Measurements from ENCODE around the gene ERMAP. TPM values are rescaled to one million over a fixed set of nuclear protein-coding genes. Genes with fewer than 3 reads are reported as not detected.

Gene ERMAP
- total RNA-seq, 1 experiment from 2014 or later = 17.2 TPM

DNA sequence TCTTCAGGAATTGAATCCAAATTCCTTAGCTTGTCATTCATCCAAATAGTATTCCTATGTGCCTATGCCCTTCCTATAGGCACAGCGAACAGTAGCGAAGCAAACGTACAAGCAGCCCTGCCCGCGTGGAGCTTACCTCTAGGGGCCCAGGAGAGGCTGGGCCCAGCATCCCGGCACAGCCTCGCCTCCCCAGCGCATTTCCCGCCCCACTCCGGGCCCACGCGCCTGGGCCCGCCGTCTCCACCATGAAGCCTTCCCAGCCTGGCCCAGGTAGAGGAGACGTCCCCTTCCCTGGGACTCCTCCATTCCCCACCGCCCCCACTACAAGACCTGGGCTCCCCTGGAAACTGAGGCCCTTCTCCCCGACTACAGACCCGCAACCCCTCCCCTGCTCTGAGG, 32.4 kb upstream of the ERMAP start:
- ChIA-PET CTCF (interaction anchor here (0.8 kb wide), 1 partner anchor 289 kb away, joined by 3 read pairs; no protein-coding TSS in a partner anchor), POLR2A (interaction anchor here (1.9 kb wide), 1 partner anchor 10 kb away, joined by 9 read pairs; no protein-coding TSS in a partner anchor)
- no peak for DNase-seq (ENCODE audit: unreplicated experiment)
- peaks cover 31% of the 10 kb centered on the region for H3K36me3 Mint-ChIP-seq (ENCODE audit: insufficient read depth, unreplicated experiment)
- no peaks in the 10 kb centered on the region for H3K9me3 Mint-ChIP-seq (ENCODE audit: unreplicated experiment)
- H3K4me3 Mint-ChIP-seq (ENCODE audit: unreplicated experiment) = no peak overlapping the region
- BruUV-seq (replicated peaks) = no TSS peak
- H3K27me3 Mint-ChIP-seq (ENCODE audit: insufficient read depth, unreplicated experiment) = no peaks in the 10 kb centered on the region
- H3K27ac Mint-ChIP-seq (ENCODE audit: low read depth, unreplicated experiment) = no peak overlapping the region
- intact Hi-C loops (cut with micrococcal nuclease) = no loop called here
- TF ChIP-seq, protein P1, sequence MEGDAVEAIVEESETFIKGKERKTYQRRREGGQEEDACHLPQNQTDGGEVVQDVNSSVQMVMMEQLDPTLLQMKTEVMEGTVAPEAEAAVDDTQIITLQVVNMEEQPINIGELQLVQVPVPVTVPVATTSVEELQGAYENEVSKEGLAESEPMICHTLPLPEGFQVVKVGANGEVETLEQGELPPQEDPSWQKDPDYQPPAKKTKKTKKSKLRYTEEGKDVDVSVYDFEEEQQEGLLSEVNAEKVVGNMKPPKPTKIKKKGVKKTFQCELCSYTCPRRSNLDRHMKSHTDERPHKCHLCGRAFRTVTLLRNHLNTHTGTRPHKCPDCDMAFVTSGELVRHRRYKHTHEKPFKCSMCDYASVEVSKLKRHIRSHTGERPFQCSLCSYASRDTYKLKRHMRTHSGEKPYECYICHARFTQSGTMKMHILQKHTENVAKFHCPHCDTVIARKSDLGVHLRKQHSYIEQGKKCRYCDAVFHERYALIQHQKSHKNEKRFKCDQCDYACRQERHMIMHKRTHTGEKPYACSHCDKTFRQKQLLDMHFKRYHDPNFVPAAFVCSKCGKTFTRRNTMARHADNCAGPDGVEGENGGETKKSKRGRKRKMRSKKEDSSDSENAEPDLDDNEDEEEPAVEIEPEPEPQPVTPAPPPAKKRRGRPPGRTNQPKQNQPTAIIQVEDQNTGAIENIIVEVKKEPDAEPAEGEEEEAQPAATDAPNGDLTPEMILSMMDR (IDR thresholded peaks at IDR 0.05; ENCODE audit: unreplicated experiment) = no peak
- H3K4me1 Mint-ChIP-seq (ENCODE audit: insufficient read depth, unreplicated experiment) = peaks cover 10% of the 10 kb centered on the region

DNA sequence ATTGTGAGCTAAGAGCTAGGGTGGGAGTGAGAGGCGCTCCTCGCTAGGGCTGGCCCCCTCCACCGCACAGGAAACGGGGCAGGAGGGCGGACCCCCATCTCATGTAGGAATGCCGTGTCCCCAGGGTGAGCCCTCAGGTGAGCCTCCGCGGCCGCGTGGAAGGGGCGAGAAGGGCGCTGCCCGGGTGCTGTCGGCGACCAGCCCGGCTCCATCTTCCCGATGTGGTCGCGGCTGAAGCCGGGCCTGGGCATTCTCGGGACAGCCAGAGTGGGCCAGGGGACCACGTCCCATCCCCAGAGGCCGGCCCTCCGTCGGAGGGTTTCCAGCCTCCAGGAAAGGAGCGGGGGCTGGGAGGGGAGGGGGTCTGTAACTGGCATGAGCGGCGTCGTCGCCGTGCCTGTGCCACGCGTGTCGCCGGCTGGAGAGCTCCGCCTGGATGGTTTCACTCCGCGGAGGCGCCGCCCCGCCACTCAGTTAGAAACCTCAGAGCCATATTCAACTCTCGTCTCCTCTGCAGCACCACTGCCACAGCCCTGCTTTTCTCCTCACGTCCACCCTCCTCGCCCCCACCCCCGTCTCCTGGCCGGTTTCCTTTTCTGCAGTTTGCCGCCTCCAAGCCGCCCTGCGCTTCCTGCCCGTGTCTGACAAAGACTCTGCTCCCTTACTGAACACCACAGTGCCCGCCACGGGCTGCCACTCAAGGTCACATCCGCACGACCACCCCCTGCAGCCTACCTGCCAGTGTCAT, 31.8 kb upstream of the ERMAP start, which contains the start of gene TMEM269:
TSS of gene TMEM269 (plus strand) at position 46 of the 748 bp plus-strand sequence. CDS start 4,903 bp downstream, outside the sequence.
- H3K27ac Mint-ChIP-seq (ENCODE audit: low read depth, unreplicated experiment) = no peak within 1 kb of the TSS
- H3K36me3 Mint-ChIP-seq (ENCODE audit: insufficient read depth, unreplicated experiment) = peaks cover 26% of the 10 kb centered on the region
- intact Hi-C loops (cut with micrococcal nuclease) = no loop called here
- ChIA-PET CTCF (interaction anchor here (0.8 kb wide), 1 partner anchor 288 kb away, joined by 3 read pairs; no protein-coding TSS in a partner anchor), POLR2A (interaction anchor here (1.9 kb wide), 1 partner anchor 11 kb away, joined by 9 read pairs; no protein-coding TSS in a partner anchor)
- BruUV-seq (replicated peaks) = no TSS peak
- DNase-seq (ENCODE audit: unreplicated experiment) = no peak
- H3K4me1 Mint-ChIP-seq (ENCODE audit: insufficient read depth, unreplicated experiment) = peaks cover 10% of the 10 kb centered on the region
- H3K27me3 Mint-ChIP-seq (ENCODE audit: insufficient read depth, unreplicated experiment) = no peaks in the 10 kb centered on the region
- no peak within 1 kb of the TSS for H3K4me3 Mint-ChIP-seq (ENCODE audit: unreplicated experiment)
- TF ChIP-seq, protein P1 (IDR thresholded peaks at IDR 0.05; ENCODE audit: unreplicated experiment) = no peak
- no peaks in the 10 kb centered on the region for H3K9me3 Mint-ChIP-seq (ENCODE audit: unreplicated experiment)

DNA sequence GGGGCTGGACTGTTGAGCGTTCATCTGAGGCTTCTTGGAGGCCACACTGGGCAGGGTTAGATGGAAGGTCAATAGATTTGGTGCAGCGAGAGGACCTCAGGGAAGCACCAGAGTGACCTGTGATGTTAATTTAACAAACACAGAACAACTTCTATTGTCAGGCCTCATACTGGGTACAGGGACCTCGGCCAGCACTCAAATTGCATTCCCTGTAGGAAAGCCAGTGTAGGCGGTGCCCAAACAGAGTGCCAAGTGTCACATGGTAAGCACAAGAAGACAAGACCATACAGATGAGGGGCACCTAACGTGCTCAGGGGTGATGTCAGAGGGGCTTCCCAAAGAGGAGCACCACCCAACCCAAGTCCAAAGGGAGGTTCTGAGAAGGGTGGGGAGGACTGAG, 30.8 kb upstream of the ERMAP start:
- intact Hi-C loops (cut with micrococcal nuclease) = no loop called here
- no TSS peak for BruUV-seq (replicated peaks)
- CTCF ChIA-PET = no interaction called here

DNA sequence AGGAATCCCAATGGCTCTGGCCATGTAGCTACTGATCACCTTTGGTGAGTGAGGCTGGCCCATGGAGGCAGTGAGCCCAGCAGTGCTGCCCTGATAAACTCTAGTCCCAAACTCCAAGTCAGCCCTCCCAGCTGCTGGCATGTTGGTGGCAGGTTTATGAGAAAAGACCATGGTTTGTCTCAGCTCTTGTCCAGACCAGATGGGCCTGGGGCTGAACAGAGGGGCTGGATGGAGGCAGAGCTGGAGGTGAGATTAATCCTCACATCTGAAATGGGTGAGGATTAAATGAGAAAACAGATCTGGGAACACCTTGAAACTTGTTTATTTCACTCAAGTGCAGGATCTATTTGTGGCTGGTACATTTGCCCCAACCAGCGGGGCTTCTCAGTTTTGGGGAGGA, 28.9 kb upstream of the ERMAP start:
- TF ChIP-seq, protein P1 (IDR thresholded peaks at IDR 0.05; ENCODE audit: unreplicated experiment) = no peak
- no peak for DNase-seq (ENCODE audit: unreplicated experiment)
- H3K9me3 Mint-ChIP-seq (ENCODE audit: unreplicated experiment) = no peaks in the 10 kb centered on the region
- H3K4me3 Mint-ChIP-seq (ENCODE audit: unreplicated experiment) = no peak overlapping the region
- CTCF ChIA-PET = interaction anchor here (0.7 kb wide), 1 partner anchor 109 kb away, joined by 3 read pairs; no protein-coding TSS in a partner anchor
- no peak overlapping the region for H3K27ac Mint-ChIP-seq (ENCODE audit: low read depth, unreplicated experiment)
- peaks cover 10% of the 10 kb centered on the region for H3K4me1 Mint-ChIP-seq (ENCODE audit: insufficient read depth, unreplicated experiment)
- peaks cover 9% of the 10 kb centered on the region for H3K36me3 Mint-ChIP-seq (ENCODE audit: insufficient read depth, unreplicated experiment)
- no TSS peak for BruUV-seq (replicated peaks)
- H3K27me3 Mint-ChIP-seq (ENCODE audit: insufficient read depth, unreplicated experiment) = no peaks in the 10 kb centered on the region
- POLR2A ChIA-PET = interaction anchor here (0.7 kb wide), 1 partner anchor 20 kb away, joined by 3 read pairs; no protein-coding TSS in a partner anchor
- intact Hi-C loops (cut with micrococcal nuclease) = no loop called here

More for the DNA sequence above, 30.8 kb upstream of the ERMAP start:
- DNase-seq (ENCODE audit: unreplicated experiment) = no peak
- no peak overlapping the region for H3K27ac Mint-ChIP-seq (ENCODE audit: low read depth, unreplicated experiment)
- POLR2A ChIA-PET = no interaction called here
- no peaks in the 10 kb centered on the region for H3K27me3 Mint-ChIP-seq (ENCODE audit: insufficient read depth, unreplicated experiment)
- TF ChIP-seq, protein P1 (IDR thresholded peaks at IDR 0.05; ENCODE audit: unreplicated experiment) = no peak
- peaks cover 10% of the 10 kb centered on the region for H3K4me1 Mint-ChIP-seq (ENCODE audit: insufficient read depth, unreplicated experiment)
- H3K4me3 Mint-ChIP-seq (ENCODE audit: unreplicated experiment) = no peak overlapping the region
- H3K9me3 Mint-ChIP-seq (ENCODE audit: unreplicated experiment) = no peaks in the 10 kb centered on the region
- peaks cover 16% of the 10 kb centered on the region for H3K36me3 Mint-ChIP-seq (ENCODE audit: insufficient read depth, unreplicated experiment)
